ENCODE results near the gene EIF4E3.

Gene EIF4E3

DNA sequence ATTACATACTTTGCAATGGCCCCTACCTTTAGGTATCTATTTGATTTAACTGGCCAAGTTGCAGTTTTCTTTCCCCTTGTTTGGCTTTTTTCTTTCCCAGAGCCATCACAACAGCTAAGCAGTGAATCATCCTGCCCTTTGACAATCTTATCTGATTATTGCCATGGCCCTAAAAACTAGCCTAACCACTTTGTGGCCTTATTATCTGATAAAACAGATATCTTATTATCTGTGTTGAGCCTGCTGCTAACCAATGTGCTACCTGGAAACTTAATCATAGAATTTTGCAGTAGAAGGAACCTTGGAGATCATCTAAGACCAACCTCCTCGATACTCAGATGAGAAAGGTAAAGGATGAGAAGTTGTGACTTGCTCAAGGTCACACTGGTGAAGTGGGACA lies 37.1 kb downstream of the EIF4E3 start:
- TF ChIP-seq, protein P1, sequence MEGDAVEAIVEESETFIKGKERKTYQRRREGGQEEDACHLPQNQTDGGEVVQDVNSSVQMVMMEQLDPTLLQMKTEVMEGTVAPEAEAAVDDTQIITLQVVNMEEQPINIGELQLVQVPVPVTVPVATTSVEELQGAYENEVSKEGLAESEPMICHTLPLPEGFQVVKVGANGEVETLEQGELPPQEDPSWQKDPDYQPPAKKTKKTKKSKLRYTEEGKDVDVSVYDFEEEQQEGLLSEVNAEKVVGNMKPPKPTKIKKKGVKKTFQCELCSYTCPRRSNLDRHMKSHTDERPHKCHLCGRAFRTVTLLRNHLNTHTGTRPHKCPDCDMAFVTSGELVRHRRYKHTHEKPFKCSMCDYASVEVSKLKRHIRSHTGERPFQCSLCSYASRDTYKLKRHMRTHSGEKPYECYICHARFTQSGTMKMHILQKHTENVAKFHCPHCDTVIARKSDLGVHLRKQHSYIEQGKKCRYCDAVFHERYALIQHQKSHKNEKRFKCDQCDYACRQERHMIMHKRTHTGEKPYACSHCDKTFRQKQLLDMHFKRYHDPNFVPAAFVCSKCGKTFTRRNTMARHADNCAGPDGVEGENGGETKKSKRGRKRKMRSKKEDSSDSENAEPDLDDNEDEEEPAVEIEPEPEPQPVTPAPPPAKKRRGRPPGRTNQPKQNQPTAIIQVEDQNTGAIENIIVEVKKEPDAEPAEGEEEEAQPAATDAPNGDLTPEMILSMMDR (conservative IDR thresholded peaks at IDR 0.05; ENCODE audit: control insufficient read depth, insufficient read depth, low read depth, low read length), result no peak
- H3K4me3 ChIP-seq (ENCODE audit: control insufficient read depth, low read depth, low read length), result no peak overlapping the region
- no peak for DNase-seq (ENCODE audit: low read depth)

GRCh38 chr3:71685686-71686085 lies 39.5 kb downstream of the EIF4E3 start:
- TF ChIP-seq, protein P1 (conservative IDR thresholded peaks at IDR 0.05; ENCODE audit: control insufficient read depth, insufficient read depth, low read depth, low read length), result no peak
- H3K4me3 ChIP-seq (ENCODE audit: control insufficient read depth, low read depth, low read length), result no peak overlapping the region
- DNase-seq (ENCODE audit: low read depth), result no peak

- TF ChIP-seq, protein P1 (conservative IDR thresholded peaks at IDR 0.05; ENCODE audit: control insufficient read depth, insufficient read depth, low read depth, low read length), result no peak
- DNase-seq (ENCODE audit: low read depth), result peak; percentile 88
- no peak overlapping the region for H3K4me3 ChIP-seq (ENCODE audit: control insufficient read depth, low read depth, low read length)
Observed at GRCh38 chr3:71684757-71685386, 40.3 kb downstream of the EIF4E3 start.

DNA sequence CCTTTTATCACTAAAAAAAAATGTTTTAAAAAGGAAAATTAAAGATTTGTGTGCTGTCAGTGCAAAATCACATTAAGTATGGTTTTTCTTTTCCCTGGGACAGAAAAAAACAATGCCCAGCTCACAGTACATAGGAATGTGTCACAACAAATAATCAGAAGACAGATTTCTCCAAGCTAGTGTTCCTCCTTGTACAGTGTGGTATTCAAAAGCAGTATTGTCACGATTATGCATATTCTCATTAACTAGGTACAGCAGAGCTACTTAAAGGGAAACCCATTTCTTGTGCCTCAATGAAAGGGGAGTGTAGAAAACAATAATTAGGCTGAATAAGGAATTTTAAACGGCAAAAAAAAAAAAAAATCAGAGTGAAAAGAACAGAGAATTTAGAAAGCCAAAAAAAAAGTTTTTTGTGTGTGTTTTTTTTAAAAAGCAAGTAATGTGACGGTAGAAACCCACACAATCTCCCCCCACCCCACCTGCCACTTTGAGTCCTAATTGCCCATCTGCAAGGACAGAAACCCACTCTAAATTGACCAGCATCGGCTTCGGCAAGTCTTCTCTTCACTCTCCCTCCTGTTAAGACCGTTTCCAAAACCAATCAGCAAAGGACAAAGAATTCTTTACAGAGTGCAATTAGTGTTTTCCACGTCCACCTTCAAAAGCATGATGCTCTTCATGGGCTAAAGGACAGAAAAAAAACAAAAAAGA lies 41.0 kb downstream of the EIF4E3 start:
- DNase-seq (ENCODE audit: low read depth), result no peak
- H3K4me3 ChIP-seq (ENCODE audit: control insufficient read depth, low read depth, low read length), result no peak overlapping the region
- TF ChIP-seq, protein P1 (conservative IDR thresholded peaks at IDR 0.05; ENCODE audit: control insufficient read depth, insufficient read depth, low read depth, low read length), result no peak

- peak; percentile 86 for DNase-seq (ENCODE audit: low read depth)
- TF ChIP-seq, protein P1 (conservative IDR thresholded peaks at IDR 0.05; ENCODE audit: control insufficient read depth, insufficient read depth, low read depth, low read length), result peak; percentile 95
- H3K4me3 ChIP-seq (ENCODE audit: control insufficient read depth, low read depth, low read length), result no peak overlapping the region
Observed at GRCh38 chr3:71681224-71681668, 44.0 kb downstream of the EIF4E3 start.

- peak overlapping the region; percentile 22 for H3K4me3 ChIP-seq (ENCODE audit: control insufficient read depth, low read depth, low read length)
- TF ChIP-seq, protein P1 (conservative IDR thresholded peaks at IDR 0.05; ENCODE audit: control insufficient read depth, insufficient read depth, low read depth, low read length), result no peak
- DNase-seq (ENCODE audit: low read depth), result peak; percentile 79
Observed at GRCh38 chr3:71680603-71681002, 44.6 kb downstream of the EIF4E3 start.
